H1 (cell line): ENCODE data around the gene GUCY1A2. TPM values are rescaled to one million over a fixed set of nuclear protein-coding genes. Genes with fewer than 3 reads are reported as not detected.

Source experiments
- CTCF ChIA-PET: fragments of 300-600 bp; sonication (Branson Sonifier 250); formaldehyde crosslinking; loops from one replicate; lab custom pipeline; 2021; ENCODE audit not compliant: partially characterized antibody; lab: Charles Lee
- POLR2A ChIA-PET: fragments of 300-600 bp; sonication (Branson Sonifier 250); formaldehyde crosslinking; loops from one replicate; lab custom pipeline; 2021; ENCODE audit warnings: inconsistent platforms; ENCODE audit not compliant: partially characterized antibody; lab: Charles Lee
- DNase-seq, 2 experiments: peaks; one replicate each; pipeline versions ENCODE4 v3.0.0 to v3.0.0-alpha.2; 2010 to 2022; ENCODE audit warnings: low spot score in 2 of 2, low read depth in 1 of 2, mixed read lengths in 1 of 2
- FAIRE-seq: peaks from 2 replicates; lab custom pipeline; 2011; peaks lifted over from hg19 to GRCh38; lab: Jason Lieb, UNC
- H2AFZ ChIP-seq: 2 replicates; pipeline ENCODE4 v1.8.1; 2012; ENCODE audit warnings: low read length, inconsistent platforms
- H2AK5ac ChIP-seq: 2 replicates; pipeline ENCODE4 v1.6.1; 2013; ENCODE audit warnings: low read depth, low read length
- H2BK120ac ChIP-seq: replicated peaks from 2 replicates; pipeline ENCODE3; 2013; ENCODE audit warnings: low read depth, low read length, inconsistent platforms
- H2BK12ac ChIP-seq: 2 replicates; pipeline ENCODE4 v1.6.1; 2013; ENCODE audit warnings: low read depth, low read length
- H2BK15ac ChIP-seq: 2 replicates; pipeline ENCODE4 v1.6.1; 2013; ENCODE audit warnings: low read length
- H2BK20ac ChIP-seq: 2 replicates; pipeline ENCODE4 v1.6.1; 2013; ENCODE audit warnings: low read length
- H2BK5ac ChIP-seq: 2 replicates; pipeline ENCODE4 v1.6.1; 2013; ENCODE audit warnings: low read depth, low read length
- H3K14ac ChIP-seq: 2 replicates; pipeline ENCODE4 v1.6.1; 2013; ENCODE audit warnings: inconsistent platforms; ENCODE audit not compliant: insufficient read length
- H3K18ac ChIP-seq: 2 replicates; pipeline ENCODE4 v1.6.1; 2013; ENCODE audit warnings: low read length; ENCODE audit errors: extremely low read depth
- H3K23ac ChIP-seq: 2 replicates; pipeline ENCODE4 v1.6.1; 2013; ENCODE audit warnings: inconsistent platforms; ENCODE audit not compliant: insufficient read length
- H3K23me2 ChIP-seq: 2 replicates; pipeline ENCODE4 v1.6.1; 2013; ENCODE audit warnings: low read depth, low read length
- H3K27ac ChIP-seq: 2 replicates; pipeline ENCODE4 v1.6.1; 2011; ENCODE audit warnings: low read depth, low read length, inconsistent platforms
- H3K27me3 ChIP-seq, 4 experiments: replicated peaks in 1 of 4; 1 replicate in 1 of 4; 2 replicates in 3 of 4; pipeline versions ENCODE4 v1.6.1 to v1.8.1; 2011 to 2013; ENCODE audit warnings: low read length in 3 of 4, mild to moderate bottlenecking in 3 of 4, inconsistent platforms in 2 of 4, mixed read lengths in 2 of 4, moderate library complexity in 1 of 4; ENCODE audit not compliant: control insufficient read depth in 3 of 4, insufficient read depth in 3 of 4; ENCODE audit errors: extremely low read depth in 1 of 4
- H3K36me3 ChIP-seq, 4 experiments: 2 replicates each; pipeline versions ENCODE4 v1.6.1 to v1.8.1; 2011 to 2013; ENCODE audit warnings: mild to moderate bottlenecking in 4 of 4, low read length in 3 of 4, moderate library complexity in 2 of 4, control low read depth in 1 of 4, inconsistent platforms in 1 of 4; ENCODE audit not compliant: insufficient read depth in 4 of 4, control insufficient read depth in 2 of 4
- H3K4ac ChIP-seq: replicated peaks from 2 replicates; pipeline ENCODE3; 2013; ENCODE audit warnings: low read length, low read depth, mixed read lengths, inconsistent platforms; ENCODE audit not compliant: insufficient read length
- H3K4me1 ChIP-seq, 4 experiments: replicated peaks in 1 of 4; 1 replicate in 1 of 4; 2 replicates in 3 of 4; pipeline versions ENCODE4 v1.6.1 to v1.8.1; 2011 to 2013; ENCODE audit warnings: low read length in 3 of 4, inconsistent platforms in 2 of 4, mixed read lengths in 1 of 4; ENCODE audit not compliant: insufficient read depth in 4 of 4, control insufficient read depth in 3 of 4
- H3K4me2 ChIP-seq, 2 experiments: 2 replicates each; pipeline versions ENCODE4 v1.6.1 to v1.8.1; 2011 to 2013; ENCODE audit warnings: low read depth in 2 of 2, low read length in 2 of 2, control low read depth in 1 of 2, inconsistent platforms in 1 of 2, mild to moderate bottlenecking in 1 of 2; ENCODE audit not compliant: insufficient read depth in 1 of 2
- H3K4me3 ChIP-seq, 4 experiments: fragments of 200-600, 300-600 bp in 1 of 4; sonication (generic), shearing (Covaris generic), sonication (Bioruptor Twin) in 1 of 4; 2 replicates each; pipeline versions ENCODE4 v1.5.1 to v1.8.1; 2011 to 2016; ENCODE audit warnings: low read length in 4 of 4, low read depth in 3 of 4, control low read depth in 2 of 4, inconsistent platforms in 2 of 4, mild to moderate bottlenecking in 2 of 4, mixed read lengths in 1 of 4, moderate library complexity in 1 of 4; ENCODE audit not compliant: insufficient read depth in 2 of 4; ENCODE audit errors: extremely low read depth in 1 of 4
- H3K56ac ChIP-seq: replicated peaks from 2 replicates; pipeline ENCODE3; 2013; ENCODE audit warnings: low read depth, mild to moderate bottlenecking, mixed read lengths, low read length, inconsistent platforms; ENCODE audit not compliant: insufficient read length
- H3K79me1 ChIP-seq: 2 replicates; pipeline ENCODE4 v1.6.1; 2013; ENCODE audit warnings: low read depth, low read length, control low read depth
- H3K79me2 ChIP-seq, 2 experiments: 2 replicates each; pipeline versions ENCODE4 v1.6.1 to v1.8.1; 2012 to 2013; ENCODE audit warnings: low read length in 2 of 2, mild to moderate bottlenecking in 2 of 2, inconsistent platforms in 1 of 2; ENCODE audit not compliant: insufficient read depth in 2 of 2, control insufficient read depth in 1 of 2
- H3K9ac ChIP-seq, 4 experiments: replicated peaks in 1 of 4; 1 replicate in 1 of 4; 2 replicates in 3 of 4; pipeline versions ENCODE4 v1.6.1 to v1.8.1; 2011 to 2013; ENCODE audit warnings: low read depth in 3 of 4, low read length in 3 of 4, control low read depth in 2 of 4, mild to moderate bottlenecking in 2 of 4, moderate library complexity in 2 of 4, inconsistent platforms in 1 of 4; ENCODE audit errors: extremely low read depth in 1 of 4
- H3K9me3 ChIP-seq, 2 experiments: 2 replicates each; pipeline versions ENCODE4 v1.6.1 to v1.8.1; 2012 to 2013; ENCODE audit warnings: mild to moderate bottlenecking in 2 of 2, moderate library complexity in 2 of 2, control low read depth in 1 of 2, inconsistent platforms in 1 of 2, low read depth in 1 of 2, low read length in 1 of 2, mixed read lengths in 1 of 2; ENCODE audit not compliant: insufficient read depth in 2 of 2
- H4K20me1 ChIP-seq, 2 experiments: replicated peaks in 1 of 2; 2 replicates each; pipeline versions ENCODE3 to v1.8.1; 2011 to 2013; ENCODE audit warnings: inconsistent platforms in 2 of 2, low read length in 2 of 2, mild to moderate bottlenecking in 1 of 2; ENCODE audit not compliant: insufficient read depth in 2 of 2, control insufficient read depth in 1 of 2
- H4K5ac ChIP-seq: 2 replicates; pipeline ENCODE4 v1.6.1; 2013; ENCODE audit warnings: low read length, low read depth, mixed read lengths, inconsistent platforms; ENCODE audit not compliant: insufficient read length
- H4K8ac ChIP-seq: 2 replicates; pipeline ENCODE4 v1.8.0; 2013; ENCODE audit warnings: mild to moderate bottlenecking, moderate library complexity, low read length, inconsistent platforms; ENCODE audit not compliant: insufficient read depth; ENCODE audit errors: extremely low read depth
- H4K91ac ChIP-seq: replicated peaks from 2 replicates; pipeline ENCODE3; 2013; ENCODE audit warnings: low read length, mixed read lengths, inconsistent platforms; ENCODE audit not compliant: insufficient read length
- ASH2L ChIP-seq: fragments of 200-600, 300-600 bp; sonication (generic); IDR thresholded peaks from one replicate; pipeline ENCODE4 v1.7.1; 2017; ENCODE audit warnings: low read length
- EGR1 ChIP-seq: IDR thresholded peaks from 2 replicates; pipeline ENCODE4 v1.6.1; 2011; ENCODE audit warnings: low read depth, low read length, borderline replicate concordance
- KDM1A ChIP-seq: fragments of 200-600, 300-600 bp; sonication (generic); IDR thresholded peaks from 2 replicates; pipeline ENCODE4 v1.7.1; 2016; ENCODE audit warnings: mild to moderate bottlenecking, low read length, borderline replicate concordance
- POU5F1 ChIP-seq: IDR thresholded peaks from 2 replicates; pipeline ENCODE4 v1.6.1; 2011; ENCODE audit warnings: low read depth, mild to moderate bottlenecking, low read length, moderate library complexity
- WGBS, 2 experiments: shearing (Covaris generic) in 1 of 2; methylation state at CpG; one replicate each; pipeline versions ENCODE4 v1.1.6 to v1.1.7; 2013 to 2015; ENCODE audit warnings: low lambda C conversion rate in 2 of 2, mixed read lengths in 2 of 2, inconsistent platforms in 1 of 2, low coverage in 1 of 2, missing lambda C conversion rate in 1 of 2; ENCODE audit not compliant: insufficient replicate concordance in 2 of 2, insufficient coverage in 1 of 2, insufficient read length in 1 of 2; ENCODE audit errors: extremely low coverage in 1 of 2, missing lambda C conversion rate in 1 of 2; 5-methylcytosine and 5-hydroxymethylcytosine counted together
- polyA plus RNA-seq, 7 experiments: library from polyadenylated mRNA; depleted of rRNA in 3 of 7; stranded (reverse) in 5 of 7; unstranded in 2 of 7; fragments of >200 nt in 5 of 7; fragments of 200-250 nt in 2 of 7; gene quantifications; 1 replicate in 5 of 7; 2 replicates in 1 of 7; 4 replicates in 1 of 7; pipeline versions ENCODE4 v1.2.1 to v1.2.3, GENCODE V29; 2011 to 2013; ENCODE audit warnings: missing spikeins in 2 of 7, mixed read lengths in 2 of 7
- total RNA-seq: library from RNA; stranded (reverse); fragmentation: NEBNext Ultra II Directional; extraction: Animal tissue kit (Norgen Biotek cat#: 25700); gene quantifications from 2 replicates; pipeline ENCODE4 v1.2.1, GENCODE V29; 2021

Gene GUCY1A2
- total and polyA plus RNA-seq, 2 of the 8 experiments (the other 6 are each of a cell fraction or from before 2014, with no cell fraction given): 0.11 to 1.9 TPM

DNA sequence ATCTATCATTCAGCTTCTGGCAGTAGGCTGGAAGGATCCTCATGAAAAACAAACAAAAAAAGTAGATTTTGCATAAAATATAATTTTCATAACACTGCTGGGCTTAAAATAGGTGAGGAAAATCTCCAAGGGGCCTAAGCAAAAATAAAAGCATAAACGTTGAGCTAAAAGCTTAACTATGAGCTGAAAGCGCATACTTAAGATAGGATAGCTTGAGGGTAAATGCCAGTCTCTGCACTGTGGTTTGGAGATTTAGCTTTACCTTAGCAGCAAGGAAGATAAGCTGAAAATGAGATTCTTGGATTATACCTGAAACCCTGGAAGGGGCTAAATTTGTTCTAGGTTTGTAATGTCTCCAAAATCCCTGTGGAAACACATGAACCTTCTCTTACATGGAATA, 183.7 kb downstream of the GUCY1A2 start:
- Histone ChIP-seq H3K4me2 (no peak overlapping the region), H4K8ac (no peak overlapping the region), H2BK12ac (no peak overlapping the region), H3K23me2 (no peaks in the 10 kb centered on the region), H3K4me3 (no peak overlapping the region), H3K36me3 (no peaks in the 10 kb centered on the region), H3K9ac (no peak overlapping the region), H4K5ac (no peak overlapping the region), H3K27ac (no peak overlapping the region), H3K79me1 (no peaks in the 10 kb centered on the region), H2BK120ac (no peak overlapping the region), H2BK15ac (no peak overlapping the region), H3K23ac (no peak overlapping the region), H4K20me1 (no peaks in the 10 kb centered on the region), H2BK5ac (no peak overlapping the region), H2AK5ac (no peak overlapping the region), H3K79me2 (no peaks in the 10 kb centered on the region), H3K56ac (no peak overlapping the region), H3K4me1 (no peaks in the 10 kb centered on the region), H2BK20ac (no peak overlapping the region), H3K27me3 (no peaks in the 10 kb centered on the region), H3K4ac (no peak overlapping the region), H2AFZ (no peak overlapping the region), H3K9me3 (no peaks in the 10 kb centered on the region), H4K91ac (no peak overlapping the region), H3K14ac (no peak overlapping the region), H3K18ac (no peak overlapping the region)
- no peak for TF ChIP-seq ASH2L
- no peak for TF ChIP-seq POU5F1
- no peak for TF ChIP-seq EGR1
- no peak for TF ChIP-seq KDM1A
- DNase-seq (no peak), FAIRE-seq (no peak)
- CTCF ChIA-PET: no interaction called here
- POLR2A ChIA-PET: no interaction called here
- 92% methylated on average over 2 of the region's 2 CpGs; no CpG with 5 or more reads in 1 of the 2 experiments for WGBS, 2 experiments
